Activated naive CD4-positive, alpha-beta T cell treated with anti-CD3 and anti-CD28 coated beads, Interleukin-2, amount 10 ng/mL, durations not matched to agents 7 days and 5 days (primary cell): ENCODE data around the gene POLR1H.
A peak's percentile ranks its signal among the peaks of the same experiment; 100 is the strongest.

ENCODE experiments used
- CTCF ChIA-PET: fragments of 350-600 bp; sonication (Branson Sonifier 250); formaldehyde crosslinking; loops from one replicate; lab custom pipeline; 2021; ENCODE audit warnings: antibody characterized with exemption; lab: Charles Lee
- DNase-seq: peaks from one replicate; pipeline ENCODE4 v3.0.0-alpha.2; 2020
- H3K27ac Mint-ChIP-seq: one replicate; pipeline ENCODE4 v1.8.0; 2021; ENCODE audit warnings: mild to moderate bottlenecking, moderate library complexity, mixed read lengths
- H3K27me3 Mint-ChIP-seq: one replicate; pipeline ENCODE4 v1.8.0; 2021; ENCODE audit warnings: mild to moderate bottlenecking, mixed read lengths
- H3K36me3 Mint-ChIP-seq: one replicate; pipeline ENCODE4 v1.8.0; 2021; ENCODE audit warnings: mixed read lengths
- H3K4me1 Mint-ChIP-seq: one replicate; pipeline ENCODE4 v1.8.0; 2021; ENCODE audit warnings: mixed read lengths
- H3K4me3 Mint-ChIP-seq: one replicate; pipeline ENCODE4 v1.8.0; 2021; ENCODE audit warnings: mild to moderate bottlenecking, moderate library complexity, mixed read lengths
- H3K9me3 Mint-ChIP-seq: one replicate; pipeline ENCODE4 v1.8.0; 2021; ENCODE audit warnings: mixed read lengths

Gene POLR1H

GRCh38 chr6:30067460-30068139, 6.5 kb downstream of the POLR1H start:
- no peak for DNase-seq
- Mint-ChIP-seq H3K27me3 (peaks cover 24% of the 10 kb centered on the region), H3K27ac (peak overlapping the region; percentile 97), H3K4me3 (peak overlapping the region; percentile 92), H3K36me3 (peaks cover 59% of the 10 kb centered on the region), H3K9me3 (no peaks in the 10 kb centered on the region), H3K4me1 (peaks cover 61% of the 10 kb centered on the region)
- CTCF ChIA-PET: interaction anchor here (1.7 to 1.8 kb wide), 2 partner anchors 9 to 36 kb away, joined by 4 to 5 read pairs; no protein-coding TSS in a partner anchor

GRCh38 chr6:30071081-30071818, 10.2 kb downstream of the POLR1H start:
- peaks cover 41% of the 10 kb centered on the region for H3K36me3 Mint-ChIP-seq
- H3K27ac Mint-ChIP-seq: no peak overlapping the region
- DNase-seq: no peak
- no peaks in the 10 kb centered on the region for H3K9me3 Mint-ChIP-seq
- peaks cover 61% of the 10 kb centered on the region for H3K27me3 Mint-ChIP-seq
- peaks cover 53% of the 10 kb centered on the region for H3K4me1 Mint-ChIP-seq
- CTCF ChIA-PET: interaction anchor here (1.3 kb wide), 1 partner anchor 97 kb away, joined by 3 read pairs; no protein-coding TSS in a partner anchor
- no peak overlapping the region for H3K4me3 Mint-ChIP-seq

GRCh38 chr6:30071858-30072257, 10.8 kb downstream of the POLR1H start:
- Mint-ChIP-seq H3K36me3 (peaks cover 40% of the 10 kb centered on the region), H3K9me3 (no peaks in the 10 kb centered on the region), H3K4me1 (peaks cover 55% of the 10 kb centered on the region), H3K27me3 (peaks cover 66% of the 10 kb centered on the region), H3K4me3 (no peak overlapping the region), H3K27ac (no peak overlapping the region)
- CTCF ChIA-PET: no interaction called here
- DNase-seq: no peak

GRCh38 chr6:30073489-30074235, 12.6 kb downstream of the POLR1H start:
- CTCF ChIA-PET: interaction anchor here (0.9 to 4.1 kb wide), 3 partner anchors 30 to 97 kb away, joined by 3 to 13 read pairs (median 4); no protein-coding TSS in a partner anchor
- peaks cover 29% of the 10 kb centered on the region for H3K36me3 Mint-ChIP-seq
- no peak overlapping the region for H3K4me3 Mint-ChIP-seq
- DNase-seq: no peak
- H3K27ac Mint-ChIP-seq: peak overlapping the region; percentile 3
- no peaks in the 10 kb centered on the region for H3K9me3 Mint-ChIP-seq
- H3K27me3 Mint-ChIP-seq: peaks cover 82% of the 10 kb centered on the region
- H3K4me1 Mint-ChIP-seq: peaks cover 54% of the 10 kb centered on the region

GRCh38 chr6:30074331-30075093, 13.4 kb downstream of the POLR1H start:
- H3K4me1 Mint-ChIP-seq: peaks cover 52% of the 10 kb centered on the region
- no peak overlapping the region for H3K27ac Mint-ChIP-seq
- H3K4me3 Mint-ChIP-seq: no peak overlapping the region
- DNase-seq: no peak
- CTCF ChIA-PET: interaction anchor here (1.6 to 4.1 kb wide), 2 partner anchors 29 to 57 kb away, joined by 4 to 13 read pairs; no protein-coding TSS in a partner anchor
- peaks cover 23% of the 10 kb centered on the region for H3K36me3 Mint-ChIP-seq
- H3K27me3 Mint-ChIP-seq: peaks cover 91% of the 10 kb centered on the region
- no peaks in the 10 kb centered on the region for H3K9me3 Mint-ChIP-seq

- Mint-ChIP-seq H3K27ac (no peak within 1 kb of the TSS), H3K4me1 (peaks cover 49% of the 10 kb centered on the region), H3K27me3 (peaks cover 96% of the 10 kb centered on the region), H3K36me3 (peaks cover 16% of the 10 kb centered on the region), H3K9me3 (no peaks in the 10 kb centered on the region), H3K4me3 (peak within 1 kb of the TSS; percentile 10)
- DNase-seq: no peak
- CTCF ChIA-PET: interaction anchor here (1.6 to 4.1 kb wide), 2 partner anchors 28 to 56 kb away, joined by 4 to 13 read pairs; no protein-coding TSS in a partner anchor
These were observed 14.2 kb downstream of the POLR1H start, which contains the start of gene RNF39 for GRCh38 chr6:30075094-30075789. RNF39 (minus strand) TSS chr6:30075769; CDS start chr6:30075585, 184 bp downstream.

GRCh38 chr6:30075790-30076732, 15.0 kb downstream of the POLR1H start:
- CTCF ChIA-PET: interaction anchor here (1.3 to 4.1 kb wide), 5 partner anchors 9 to 55 kb away, joined by 3 to 13 read pairs (median 6); partner anchors contain the start of gene PPP1R11
- no peak overlapping the region for H3K27ac Mint-ChIP-seq
- H3K4me1 Mint-ChIP-seq: peaks cover 45% of the 10 kb centered on the region
- H3K36me3 Mint-ChIP-seq: peaks cover 9% of the 10 kb centered on the region
- peaks cover 90% of the 10 kb centered on the region for H3K27me3 Mint-ChIP-seq
- H3K9me3 Mint-ChIP-seq: peaks cover 1% of the 10 kb centered on the region
- no peak for DNase-seq
- peak overlapping the region; percentile 10 for H3K4me3 Mint-ChIP-seq

GRCh38 chr6:30077218-30077617, 16.2 kb downstream of the POLR1H start:
- CTCF ChIA-PET: interaction anchor here (1.4 to 4.1 kb wide), 5 partner anchors 10 to 54 kb away, joined by 4 to 13 read pairs (median 6); partner anchors contain the start of gene PPP1R11
- H3K27me3 Mint-ChIP-seq: peaks cover 79% of the 10 kb centered on the region
- DNase-seq: no peak
- no peak overlapping the region for H3K4me3 Mint-ChIP-seq
- H3K27ac Mint-ChIP-seq: no peak overlapping the region
- H3K36me3 Mint-ChIP-seq: peaks cover 2% of the 10 kb centered on the region
- peaks cover 38% of the 10 kb centered on the region for H3K4me1 Mint-ChIP-seq
- H3K9me3 Mint-ChIP-seq: peaks cover 3% of the 10 kb centered on the region

GRCh38 chr6:30087876-30088275, 26.8 kb downstream of the POLR1H start:
- no peaks in the 10 kb centered on the region for H3K4me1 Mint-ChIP-seq

GRCh38 chr6:30091577-30092381, 30.7 kb downstream of the POLR1H start:
- Mint-ChIP-seq H3K27ac (no peak overlapping the region), H3K36me3 (no peaks in the 10 kb centered on the region), H3K27me3 (peaks cover 83% of the 10 kb centered on the region), H3K9me3 (no peaks in the 10 kb centered on the region), H3K4me3 (no peak overlapping the region), H3K4me1 (no peaks in the 10 kb centered on the region)
- CTCF ChIA-PET: interaction anchor here (3.1 kb wide), 1 partner anchor 40 kb away, joined by 8 read pairs; no protein-coding TSS in a partner anchor
- DNase-seq: no peak

More at GRCh38 chr6:30087876-30088275, 26.8 kb downstream of the POLR1H start:
- no peak overlapping the region for H3K4me3 Mint-ChIP-seq
- no peaks in the 10 kb centered on the region for H3K36me3 Mint-ChIP-seq
- CTCF ChIA-PET: interaction anchor here (0.8 to 1.8 kb wide), 4 partner anchors 10 to 44 kb away, joined by 3 to 5 read pairs (median 4); no protein-coding TSS in a partner anchor
- DNase-seq: no peak
- peaks cover 57% of the 10 kb centered on the region for H3K27me3 Mint-ChIP-seq
- H3K27ac Mint-ChIP-seq: no peak overlapping the region
- H3K9me3 Mint-ChIP-seq: no peaks in the 10 kb centered on the region

GRCh38 chr6:30092852-30093543, 31.9 kb downstream of the POLR1H start:
- Mint-ChIP-seq H3K9me3 (no peaks in the 10 kb centered on the region), H3K27ac (no peak overlapping the region), H3K27me3 (peaks cover 89% of the 10 kb centered on the region), H3K36me3 (no peaks in the 10 kb centered on the region), H3K4me3 (no peak overlapping the region), H3K4me1 (peaks cover 10% of the 10 kb centered on the region)
- no peak for DNase-seq
- CTCF ChIA-PET: no interaction called here
